DND-41 (cell line): ENCODE measurements around the gene ATP5PO.

Source experiments
- ATAC-seq: fragments of 200-7000 bp; cut with Tn5 transposase; 3 replicates; pipeline ENCODE4 v1.9.1; 2021; ENCODE audit warnings: low read depth; ENCODE audit not compliant: insufficient read depth
- DNase-seq: peaks from one replicate; pipeline ENCODE4 v3.0.0-alpha.2; 2020
- H2AFZ ChIP-seq: 2 replicates; pipeline ENCODE4 v1.6.0; 2012; ENCODE audit warnings: low read depth, low read length
- H3K27ac ChIP-seq: 2 replicates; pipeline ENCODE4 v1.5.1; 2012; ENCODE audit warnings: low read length, inconsistent platforms
- H3K27me3 ChIP-seq: fragments of 200-600 bp; sonication (generic); 2 replicates; pipeline ENCODE4 v1.6.0; 2012; ENCODE audit warnings: low read length, mild to moderate bottlenecking, inconsistent platforms; ENCODE audit not compliant: insufficient read depth, poor library complexity
- H3K36me3 ChIP-seq: 2 replicates; pipeline ENCODE4 v1.5.1; 2012; ENCODE audit warnings: low read length, inconsistent platforms; ENCODE audit not compliant: insufficient read depth
- H3K4me1 ChIP-seq: 2 replicates; pipeline ENCODE4 v1.5.1; 2012; ENCODE audit warnings: mild to moderate bottlenecking, low read length; ENCODE audit not compliant: insufficient read depth
- H3K4me2 ChIP-seq: 2 replicates; pipeline ENCODE4 v1.6.0; 2012; ENCODE audit warnings: mild to moderate bottlenecking, moderate library complexity, low read length, inconsistent platforms; ENCODE audit not compliant: insufficient read depth
- H3K4me3 ChIP-seq, 2 experiments: fragments of 200-600 bp in 1 of 2; shearing (Covaris generic) in 1 of 2; 2 replicates each; pipeline ENCODE4 v1.5.1; 2012 to 2016; ENCODE audit warnings: inconsistent platforms in 2 of 2, low read length in 2 of 2, mild to moderate bottlenecking in 2 of 2, low read depth in 1 of 2, moderate library complexity in 1 of 2
- H3K79me2 ChIP-seq: 2 replicates; pipeline ENCODE4 v1.6.0; 2012; ENCODE audit warnings: low read length, inconsistent platforms; ENCODE audit not compliant: insufficient read depth
- H3K9ac ChIP-seq: 2 replicates; pipeline ENCODE4 v1.6.0; 2012; ENCODE audit warnings: low read depth, mild to moderate bottlenecking, inconsistent platforms, low read length, moderate library complexity
- H3K9me3 ChIP-seq: 2 replicates; pipeline ENCODE4 v1.5.1; 2012; ENCODE audit warnings: low read length, moderate library complexity, mild to moderate bottlenecking, inconsistent platforms; ENCODE audit not compliant: insufficient read depth, severe bottlenecking
- H4K20me1 ChIP-seq: 2 replicates; pipeline ENCODE4 v1.6.0; 2012; ENCODE audit warnings: low read length; ENCODE audit not compliant: insufficient read depth
- CTCF ChIP-seq: IDR thresholded peaks from 2 replicates; pipeline ENCODE4 v1.5.1; 2012; ENCODE audit warnings: borderline replicate concordance, low read length, moderate library complexity, mild to moderate bottlenecking; ENCODE audit not compliant: poor library complexity, severe bottlenecking; ENCODE audit errors: extremely low read depth
- EZH2 ChIP-seq: IDR thresholded peaks from 3 replicates; pipeline ENCODE4 v1.6.1; 2012; ENCODE audit warnings: borderline replicate concordance, low read depth, mild to moderate bottlenecking, moderate library complexity, low read length, inconsistent platforms; ENCODE audit not compliant: severe bottlenecking

The ATP5PO gene

DNA sequence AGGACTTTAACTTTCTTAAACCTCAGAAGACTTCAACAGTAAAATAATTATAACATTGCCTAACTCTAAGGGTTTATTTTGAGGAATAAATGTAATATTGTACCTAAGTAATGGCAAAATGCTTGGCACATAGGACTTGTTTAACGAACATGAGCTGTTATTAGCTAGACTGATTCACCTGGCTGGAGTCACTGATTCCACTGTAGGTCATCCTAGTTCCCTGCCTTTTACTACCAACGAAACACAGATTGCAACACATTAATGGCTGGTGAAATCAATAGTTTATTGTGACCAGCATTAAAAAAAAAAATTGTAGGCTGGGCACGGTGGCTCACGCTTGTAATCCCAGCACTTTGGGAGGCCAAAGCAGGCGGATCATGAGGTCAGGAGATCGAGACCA is 45.5 kb upstream of the ATP5PO start:
- H3K36me3 ChIP-seq, result peaks cover 57% of the 10 kb centered on the region
- no peak for DNase-seq
- peaks cover 61% of the 10 kb centered on the region for H3K79me2 ChIP-seq
- H3K9me3 ChIP-seq, result peaks cover 19% of the 10 kb centered on the region
- no peaks in the 10 kb centered on the region for H3K4me1 ChIP-seq
- H3K4me2 ChIP-seq, result no peak overlapping the region
- no peak overlapping the region for H2AFZ ChIP-seq
- TF ChIP-seq EZH2 (no peak), CTCF (no peak)
- H3K27me3 ChIP-seq, result no peaks in the 10 kb centered on the region
- H3K4me3 ChIP-seq, result no peak overlapping the region
- no peak for ATAC-seq
- H3K27ac ChIP-seq, result no peak overlapping the region
- H3K9ac ChIP-seq, result no peak overlapping the region
- no peaks in the 10 kb centered on the region for H4K20me1 ChIP-seq

DNA sequence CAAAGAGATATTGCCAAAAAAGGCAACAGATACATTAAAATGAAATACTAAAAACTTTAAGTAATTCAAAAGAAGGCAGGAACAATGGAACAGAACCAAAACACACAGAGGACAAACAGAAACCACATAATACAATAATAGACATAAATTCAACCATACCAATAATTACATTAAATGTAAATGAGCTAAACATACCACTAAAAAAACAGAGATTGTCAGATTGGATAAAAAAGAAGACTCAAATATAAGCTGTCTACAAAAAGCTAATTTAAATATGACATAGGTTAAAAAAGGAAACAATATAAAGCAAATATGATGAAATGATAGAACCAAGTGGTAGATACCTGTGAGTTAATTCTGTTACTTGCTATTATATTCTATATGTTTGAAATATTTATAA is 44.1 kb upstream of the ATP5PO start:
- Histone ChIP-seq H3K36me3 (peaks cover 57% of the 10 kb centered on the region), H3K4me2 (no peak overlapping the region), H3K27me3 (no peaks in the 10 kb centered on the region), H3K79me2 (peaks cover 63% of the 10 kb centered on the region), H2AFZ (no peak overlapping the region), H3K4me3 (no peak overlapping the region), H3K9me3 (peaks cover 19% of the 10 kb centered on the region), H4K20me1 (no peaks in the 10 kb centered on the region), H3K9ac (no peak overlapping the region), H3K27ac (no peak overlapping the region), H3K4me1 (peaks cover 2% of the 10 kb centered on the region; the same call in 1 of the 2 replicates)
- ATAC-seq (no peak), DNase-seq (no peak)
- TF ChIP-seq EZH2 (no peak), CTCF (no peak)

GRCh38 chr21:33954395-33954794 is 38.8 kb upstream of the ATP5PO start:
- H3K27ac ChIP-seq, result no peak overlapping the region
- H3K9me3 ChIP-seq, result peaks cover 7% of the 10 kb centered on the region
- no peak for DNase-seq
- no peaks in the 10 kb centered on the region for H4K20me1 ChIP-seq
- peaks cover 68% of the 10 kb centered on the region for H3K79me2 ChIP-seq
- no peak overlapping the region for H3K4me2 ChIP-seq
- no peak overlapping the region for H3K9ac ChIP-seq
- H3K36me3 ChIP-seq, result peaks cover 60% of the 10 kb centered on the region
- H3K27me3 ChIP-seq, result no peaks in the 10 kb centered on the region
- no peak overlapping the region for H2AFZ ChIP-seq
- H3K4me1 ChIP-seq, result peaks cover 26% of the 10 kb centered on the region
- no peak for ATAC-seq
- TF ChIP-seq EZH2, result no peak
- TF ChIP-seq CTCF, result no peak
- H3K4me3 ChIP-seq, result no peak overlapping the region
